Daoy (cell line): ENCODE data around the gene ZNG1C. TPM values are rescaled to one million over a fixed set of nuclear protein-coding genes. Genes with fewer than 3 reads are reported as not detected.
A peak's percentile ranks its signal among the peaks of the same experiment; 100 is the strongest.
"Not testable (repeated sequence)": the region's sequence is repeated elsewhere in the genome, so short reads cannot be mapped to it uniquely, and the experiment has no call there.

Experiments used
- DNase-seq: peaks from one replicate; pipeline ENCODE4 v3.0.0-alpha.2; 2015; ENCODE audit warnings: low read depth
- total RNA-seq: library from RNA; depleted of rRNA; stranded (reverse); fragments of >200 nt; shearing (Covaris generic); gene quantifications from 2 replicates; pipeline ENCODE4 v1.2.3, GENCODE V29; 2014; rRNA removed

Gene ZNG1C
- total RNA-seq = 32.3 and 111 TPM in 2 replicates

DNA sequence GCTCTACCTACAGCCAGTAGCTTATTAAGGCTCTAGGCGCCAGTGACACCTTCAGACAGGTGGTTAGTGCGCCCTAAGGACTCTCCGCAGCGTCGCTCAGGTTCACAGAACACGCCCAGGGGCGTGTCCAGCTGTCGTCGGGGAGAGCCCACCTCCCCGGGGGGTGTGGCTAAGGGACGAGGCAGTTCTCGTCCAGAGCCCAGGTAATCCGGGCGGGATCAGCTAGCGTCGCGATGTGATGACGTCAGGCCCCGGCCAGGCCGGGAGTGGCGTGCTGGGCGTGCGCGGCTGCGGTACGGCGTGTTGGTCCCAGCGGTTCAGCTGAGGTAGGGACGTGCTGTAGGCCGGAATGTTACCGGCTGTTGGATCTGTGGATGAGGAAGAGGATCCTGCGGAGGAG, at the start of gene ZNG1C:
Gene ZNG1C (plus strand): TSS at position 301 of the 400 bp plus-strand sequence. CDS start 49 bp downstream, at position 350.
- not testable (repeated sequence) for DNase-seq

DNA sequence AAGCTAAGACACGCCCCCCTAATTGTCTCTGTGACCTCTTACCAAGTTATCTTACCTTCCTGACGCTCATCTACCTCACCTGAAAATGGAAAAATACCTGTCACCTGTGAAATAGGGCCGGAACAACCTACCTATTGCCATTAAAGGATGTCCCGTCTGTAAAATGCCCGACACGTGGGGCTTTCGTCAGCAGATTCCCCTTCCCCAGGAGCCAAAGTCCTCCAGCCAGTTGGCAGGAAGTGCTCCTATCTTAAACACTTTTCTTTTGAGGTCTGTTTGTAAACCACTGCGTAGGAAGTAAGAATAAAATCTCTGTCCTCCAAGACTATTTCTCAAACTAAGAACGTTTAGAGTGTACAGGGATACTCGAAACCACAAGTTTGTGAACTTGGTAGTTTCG, 654 bp downstream of the ZNG1C start:
- DNase-seq = not testable (repeated sequence)

DNA sequence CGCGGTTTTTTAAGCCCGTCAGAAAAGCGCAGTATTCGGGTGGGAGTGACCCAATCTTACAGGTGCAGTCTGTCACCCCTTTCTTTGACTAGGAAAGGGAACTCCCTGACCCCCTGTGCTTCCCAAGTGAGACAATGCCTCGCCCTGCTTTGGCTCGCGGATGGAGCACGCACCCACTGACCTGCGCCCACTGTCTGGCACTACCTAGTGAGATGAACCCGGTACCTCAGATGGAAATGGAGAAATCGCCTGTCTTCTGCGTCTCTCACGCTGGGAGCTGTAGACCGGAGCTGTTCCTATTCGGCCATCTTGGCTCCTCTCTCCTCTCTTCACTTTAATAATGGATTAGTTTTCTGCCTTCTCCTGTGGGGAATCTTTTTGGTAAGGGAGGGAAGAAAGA, 39.3 kb downstream of the ZNG1C start:
- not testable (repeated sequence) for DNase-seq

DNA sequence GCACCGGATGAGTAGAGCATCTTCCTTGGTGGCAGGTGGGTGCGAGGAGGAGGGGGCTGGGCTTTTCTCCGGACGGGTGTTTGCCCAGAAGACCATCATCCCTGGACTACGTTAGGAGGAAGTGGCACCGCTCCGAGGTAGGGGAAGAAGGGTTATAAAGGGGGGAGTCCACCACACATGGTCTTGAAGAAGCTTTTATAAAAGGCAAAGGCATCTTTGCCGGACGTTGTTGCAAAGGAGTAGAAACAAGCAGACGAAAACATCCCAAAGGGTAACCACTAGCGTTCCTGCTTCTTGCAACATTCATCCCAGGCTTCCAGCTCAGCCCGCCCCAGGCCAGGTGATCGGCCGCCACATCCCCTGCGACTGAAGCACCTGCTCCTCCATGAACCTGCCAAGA, 60.8 kb downstream of the ZNG1C start, which contains the start of gene FOXD4L3:
Gene FOXD4L3 (plus strand): TSS at position 301 of the 400 bp plus-strand sequence. CDS start 85 bp downstream, at position 386.
- DNase-seq = not testable (repeated sequence)

DNA sequence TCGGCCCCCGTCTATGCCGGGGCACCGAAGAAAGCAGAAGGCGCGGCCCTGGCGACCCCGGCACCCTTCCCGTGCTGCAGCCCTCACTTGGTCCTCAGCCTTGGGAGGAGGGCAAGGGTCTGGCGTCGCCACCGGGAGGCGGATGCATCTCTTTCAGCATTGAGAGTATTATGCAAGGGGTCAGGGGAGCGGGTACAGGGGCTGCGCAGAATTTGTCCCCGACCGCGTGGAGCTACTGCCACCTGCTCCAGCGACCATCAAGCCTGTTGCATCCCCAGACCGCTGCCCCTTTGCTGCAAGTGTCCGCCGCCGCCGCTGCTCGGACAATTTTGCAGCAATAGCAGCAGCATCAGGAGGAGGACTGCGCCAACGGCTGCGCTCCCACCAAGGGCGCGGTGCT, 62.0 kb downstream of the ZNG1C start:
- not testable (repeated sequence) for DNase-seq

DNA sequence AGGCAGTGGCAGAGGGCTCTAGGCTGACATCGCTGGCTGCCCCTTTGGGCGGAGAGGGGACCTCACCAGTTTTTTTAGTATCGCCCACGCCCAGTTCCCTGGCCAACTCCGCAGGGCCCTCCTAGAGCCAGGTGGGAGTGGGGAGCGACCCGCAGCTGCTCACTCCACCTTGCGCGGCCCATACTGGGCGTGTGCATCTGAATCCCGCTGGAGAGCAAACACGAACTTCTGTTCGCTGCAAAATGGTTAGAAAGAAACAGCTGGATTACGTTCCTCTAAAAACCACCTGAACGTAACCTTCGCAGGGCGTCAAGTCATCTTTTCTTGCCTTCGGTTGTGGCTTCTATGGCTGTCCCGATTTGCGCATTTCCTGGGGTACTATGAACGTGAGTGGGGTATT, 62.4 kb downstream of the ZNG1C start:
- DNase-seq = not testable (repeated sequence)

DNA sequence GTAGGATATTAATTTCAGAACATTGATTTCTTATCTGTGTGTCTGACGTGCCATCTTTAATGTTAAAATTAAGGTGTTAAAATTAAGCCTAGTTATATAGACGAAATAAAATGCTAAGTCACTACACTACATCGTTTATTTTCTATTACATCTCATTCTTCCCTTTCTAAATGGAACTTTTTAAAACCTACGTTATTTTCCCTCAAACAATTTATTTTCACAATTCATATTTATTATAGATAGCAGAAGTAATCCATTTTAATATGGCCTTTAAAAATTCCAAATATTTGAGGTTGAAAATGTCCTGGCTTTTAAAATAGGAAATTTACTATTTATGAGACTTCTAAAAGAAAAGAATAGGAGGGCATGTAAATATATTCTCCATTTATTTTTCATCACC, 63.0 kb downstream of the ZNG1C start:
- DNase-seq = not testable (repeated sequence)

DNA sequence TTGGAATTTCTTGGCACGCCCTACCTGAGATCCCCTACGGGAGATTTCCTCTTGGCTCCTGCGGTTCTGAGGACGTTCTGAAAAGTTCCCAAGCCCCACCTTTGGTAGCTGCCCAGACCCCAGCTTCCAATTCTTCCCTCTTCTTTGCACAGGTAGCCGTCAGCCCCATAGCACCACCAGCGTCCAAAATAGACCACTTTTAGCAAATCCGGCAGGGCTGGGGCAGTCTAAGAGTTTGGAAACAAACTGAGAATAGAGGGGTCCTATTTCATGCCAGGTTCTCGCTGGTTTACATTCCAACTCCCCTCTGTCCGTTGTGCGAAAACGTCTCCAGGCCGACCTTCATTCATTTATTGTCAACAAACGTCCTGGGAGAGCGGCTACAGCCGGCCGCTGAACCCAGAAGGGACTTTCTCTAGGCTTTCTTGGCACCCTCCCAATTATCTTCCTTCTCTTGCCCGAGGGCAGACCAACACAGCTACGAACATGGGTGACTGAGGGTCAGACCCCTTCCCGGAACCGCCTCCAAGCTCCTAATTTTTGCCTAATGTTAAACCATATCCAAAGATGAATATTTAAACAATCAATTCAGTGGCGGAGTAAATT, 64.0 kb downstream of the ZNG1C start:
- DNase-seq = not testable (repeated sequence)

DNA sequence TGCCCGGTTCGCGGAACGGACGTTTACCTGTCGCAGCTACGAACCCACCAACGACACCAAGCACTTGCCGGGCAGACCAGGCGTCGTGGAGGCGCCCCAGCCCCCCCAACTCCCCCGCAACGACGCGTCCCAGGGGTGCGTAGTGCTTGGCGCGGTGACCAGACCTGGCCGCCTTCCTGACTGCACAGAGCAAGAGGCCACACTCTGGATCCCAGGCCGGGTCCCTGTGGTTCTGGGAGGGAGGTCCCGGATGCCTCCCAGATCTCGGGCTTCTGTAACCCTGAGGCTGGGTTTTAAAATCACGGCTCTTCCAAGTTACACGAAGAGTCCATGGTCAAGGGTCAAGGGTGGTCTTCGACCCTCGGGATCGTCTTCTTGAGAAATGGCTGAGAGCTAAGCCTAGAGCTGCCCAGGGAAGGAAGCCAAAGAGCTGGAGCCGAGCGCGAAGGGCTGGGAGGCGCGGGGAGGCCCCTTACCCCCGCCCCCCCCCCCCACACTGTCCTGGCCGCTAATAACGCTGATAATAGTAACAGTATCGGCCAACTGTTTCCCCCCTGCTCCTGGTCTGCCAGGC, 64.7 kb downstream of the ZNG1C start:
- DNase-seq = not testable (repeated sequence)

DNA sequence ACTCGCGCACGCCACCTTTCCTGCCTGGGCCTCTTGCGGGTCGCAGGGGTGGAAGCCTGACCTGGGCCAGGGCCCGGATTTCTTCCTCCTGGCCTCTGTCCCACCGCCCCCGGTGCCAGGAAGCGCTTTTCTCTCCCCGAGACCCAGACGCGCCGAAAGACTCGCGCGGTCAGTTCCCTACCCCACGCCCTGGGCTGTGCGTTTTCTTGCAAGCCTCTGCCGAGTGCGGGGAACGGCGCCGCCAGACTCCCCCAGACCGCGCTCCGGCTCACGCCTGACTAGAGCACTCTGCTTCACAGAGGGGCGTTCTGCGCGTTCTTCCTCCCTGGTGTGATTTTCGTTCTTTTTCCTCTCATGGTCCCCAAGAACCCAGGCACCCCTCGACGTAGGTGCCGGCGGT, 65.3 kb downstream of the ZNG1C start:
- not testable (repeated sequence) for DNase-seq

DNA sequence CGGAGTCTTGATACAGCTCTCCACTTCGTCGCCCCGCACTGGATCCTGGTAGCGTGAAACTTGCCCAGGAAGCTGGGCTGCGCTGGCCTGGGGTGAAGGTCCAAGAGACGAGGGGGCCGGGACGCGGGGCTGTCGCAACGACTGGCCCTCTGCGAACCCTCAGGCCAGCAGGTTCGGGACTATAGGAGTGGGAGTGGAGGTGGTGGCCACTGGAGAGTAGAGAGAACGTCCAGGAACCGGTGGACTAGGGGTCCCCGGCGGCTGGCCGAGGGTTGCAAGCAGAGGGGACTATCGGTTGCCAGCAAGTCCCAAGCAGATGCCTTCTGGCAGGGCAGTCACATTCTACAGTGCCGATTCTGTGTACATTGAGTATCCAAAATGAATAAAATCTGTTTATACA, 65.9 kb downstream of the ZNG1C start:
- not testable (repeated sequence) for DNase-seq

DNA sequence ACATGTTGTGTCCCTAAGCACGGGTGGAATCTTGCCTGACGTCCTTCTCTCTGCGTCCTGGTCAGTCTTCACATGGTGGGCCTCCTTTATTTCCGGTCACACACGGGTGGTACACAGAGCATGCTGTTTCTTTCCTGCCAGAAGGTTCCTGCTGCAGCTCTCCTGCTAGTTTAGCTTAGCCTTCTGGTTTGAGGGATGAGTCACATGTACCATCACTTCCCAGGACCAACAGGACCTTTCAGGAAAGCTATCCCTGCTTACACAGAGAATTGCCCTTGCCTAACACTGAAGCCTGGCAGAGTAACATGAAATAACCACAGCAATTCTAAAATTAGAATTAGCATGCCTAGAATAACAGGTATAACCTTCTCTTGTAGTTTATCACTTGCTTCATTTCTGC, 69.4 kb downstream of the ZNG1C start:
- DNase-seq = not testable (repeated sequence)

DNA sequence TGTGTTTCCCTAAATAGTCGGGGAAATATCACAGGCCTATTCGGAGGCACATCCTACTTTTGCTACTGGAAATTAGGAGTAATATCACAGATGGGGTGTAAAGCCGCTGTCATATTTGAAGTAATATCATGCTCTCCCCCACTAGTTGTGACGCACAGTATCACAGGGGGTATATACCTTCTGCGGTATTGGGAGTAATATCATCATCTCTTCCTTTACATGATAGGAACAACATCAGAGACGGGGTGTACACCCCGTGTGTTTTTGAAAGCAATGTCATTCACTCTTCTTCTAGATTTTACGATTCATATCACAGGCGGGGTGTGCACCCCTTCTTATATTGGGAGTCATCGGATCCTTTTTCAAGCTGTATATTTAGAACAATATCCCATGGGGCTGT, 76.4 kb downstream of the ZNG1C start:
- DNase-seq = not testable (repeated sequence)

DNA sequence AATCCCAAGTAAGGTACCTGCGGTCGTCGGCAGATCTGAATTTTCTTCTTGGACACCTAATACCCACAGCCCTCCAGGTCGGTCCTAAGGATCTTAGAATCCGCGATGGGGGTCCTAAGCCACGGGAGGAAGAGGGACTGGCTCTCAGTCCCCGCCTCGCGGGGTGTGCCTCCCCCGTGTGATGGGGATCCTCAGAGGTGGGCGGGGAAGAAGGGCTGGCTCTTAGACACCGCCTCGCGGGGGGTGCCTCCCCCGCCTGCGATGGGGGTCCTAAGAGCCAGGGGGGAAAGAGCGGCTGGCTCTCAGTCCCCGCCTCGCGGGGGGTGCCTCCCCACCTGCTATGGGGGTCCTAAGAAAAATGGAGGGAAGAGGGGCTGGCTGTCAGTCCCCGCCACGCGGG, 82.0 kb downstream of the ZNG1C start:
- not testable (repeated sequence) for DNase-seq

DNA sequence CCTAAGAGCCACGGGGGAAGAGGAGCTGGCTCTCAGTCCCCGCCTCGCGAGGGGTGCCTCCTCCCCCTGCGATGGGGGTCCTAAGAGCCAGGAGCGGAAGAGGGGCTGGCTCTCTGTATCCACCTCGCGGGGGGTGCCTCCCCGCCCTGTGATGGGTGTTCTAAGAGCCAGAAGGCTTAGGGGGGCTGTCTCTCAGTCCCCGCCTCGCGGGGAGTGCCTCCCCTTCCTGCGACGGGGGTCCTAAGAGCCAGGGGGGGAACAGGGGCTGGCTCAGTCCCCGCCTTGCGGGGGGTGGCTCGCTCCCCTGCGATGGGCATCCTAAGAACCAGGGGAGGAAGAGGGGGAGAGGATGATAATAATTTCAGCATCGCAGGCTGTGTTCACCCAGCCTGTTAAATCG, 82.7 kb downstream of the ZNG1C start:
- not testable (repeated sequence) for DNase-seq

DNA sequence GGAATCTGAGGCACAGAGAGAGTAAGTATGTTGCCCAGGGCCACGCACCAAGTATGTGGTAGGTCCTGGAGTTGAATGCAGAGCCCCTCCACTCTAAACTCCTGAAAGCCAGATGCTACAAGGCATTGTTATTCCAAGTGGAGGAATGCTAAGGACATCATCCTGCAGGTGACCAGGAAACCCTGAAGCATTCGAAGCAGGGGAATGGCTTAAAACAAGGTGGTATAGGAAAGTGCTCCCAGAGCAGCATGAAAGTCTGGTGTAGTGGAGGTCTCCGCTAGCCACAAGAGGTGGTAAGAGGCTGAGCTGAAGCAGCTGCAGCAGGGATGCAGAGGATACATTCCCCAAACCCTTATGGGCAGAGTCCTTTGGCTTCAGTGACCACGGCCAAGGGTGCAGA, 87.3 kb downstream of the ZNG1C start:
- DNase-seq = not testable (repeated sequence)

DNA sequence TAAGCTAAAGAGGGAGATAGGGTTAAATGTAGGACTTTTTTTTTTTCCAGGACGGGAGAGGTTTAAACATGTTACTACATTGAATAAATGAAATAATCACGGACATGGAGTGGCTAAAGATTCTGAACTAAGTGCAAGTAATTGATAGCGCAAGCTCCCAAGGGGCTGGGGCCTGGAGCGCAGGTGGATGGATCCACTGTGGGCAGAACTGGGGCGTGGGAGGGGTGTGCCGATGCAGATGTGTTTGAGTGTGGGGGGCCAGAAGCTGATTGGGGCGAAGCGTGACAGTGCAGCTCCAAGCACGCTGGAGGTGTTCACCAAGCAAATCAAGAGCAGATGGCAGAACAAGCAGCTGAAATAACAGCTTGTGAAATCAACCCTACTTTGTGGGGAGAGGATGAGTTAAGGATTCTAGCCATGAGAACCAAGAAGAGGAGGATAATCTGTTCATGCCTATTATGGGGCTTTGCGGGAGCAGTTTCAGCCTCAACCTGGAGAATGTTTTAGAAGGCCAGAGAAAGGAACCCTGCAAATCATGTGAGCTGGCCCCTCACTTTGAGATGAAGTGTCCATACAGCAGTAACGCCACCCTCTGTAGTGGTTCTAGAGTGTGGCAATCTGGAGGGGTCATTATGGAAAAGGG, 88.9 kb downstream of the ZNG1C start:
- not testable (repeated sequence) for DNase-seq

DNA sequence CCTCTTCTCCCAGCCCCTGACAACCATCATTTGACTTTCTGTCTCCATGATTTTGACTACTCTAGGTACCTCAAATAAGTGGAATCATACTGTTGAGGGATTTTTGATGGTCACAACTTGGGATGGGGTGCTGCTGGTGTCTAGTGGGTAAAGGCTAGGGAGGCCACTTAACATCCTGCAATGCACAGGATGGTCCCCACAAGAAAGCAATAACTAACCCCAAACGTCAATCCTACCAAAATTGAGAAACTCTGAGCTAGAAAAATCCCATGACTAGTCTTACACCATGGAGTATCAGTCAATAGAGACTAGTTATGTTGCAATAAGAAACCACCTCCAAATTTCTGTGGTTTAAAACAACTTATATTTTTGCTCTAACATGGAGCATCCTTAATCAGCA, 90.3 kb downstream of the ZNG1C start:
- not testable (repeated sequence) for DNase-seq

DNA sequence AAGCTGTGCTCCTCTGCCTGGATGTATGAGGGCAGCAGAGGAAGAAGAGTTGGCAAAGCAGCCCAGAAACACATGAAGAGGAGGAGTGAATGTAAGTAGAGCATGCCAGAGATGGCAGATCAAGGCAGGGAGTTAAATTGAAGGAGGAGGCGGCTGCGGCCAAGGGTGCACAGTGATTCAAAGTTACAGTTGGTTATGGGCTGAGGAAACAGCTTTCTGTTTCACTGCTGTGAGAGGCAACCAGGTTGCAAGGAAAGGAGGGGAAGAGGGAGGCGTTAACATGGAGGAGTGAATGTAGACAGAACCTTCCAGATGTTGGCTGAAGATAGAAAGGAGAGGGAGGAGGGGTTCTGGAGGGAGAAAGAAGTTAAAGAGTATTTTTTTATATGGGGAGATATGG, 94.2 kb downstream of the ZNG1C start:
- DNase-seq = not testable (repeated sequence)

DNA sequence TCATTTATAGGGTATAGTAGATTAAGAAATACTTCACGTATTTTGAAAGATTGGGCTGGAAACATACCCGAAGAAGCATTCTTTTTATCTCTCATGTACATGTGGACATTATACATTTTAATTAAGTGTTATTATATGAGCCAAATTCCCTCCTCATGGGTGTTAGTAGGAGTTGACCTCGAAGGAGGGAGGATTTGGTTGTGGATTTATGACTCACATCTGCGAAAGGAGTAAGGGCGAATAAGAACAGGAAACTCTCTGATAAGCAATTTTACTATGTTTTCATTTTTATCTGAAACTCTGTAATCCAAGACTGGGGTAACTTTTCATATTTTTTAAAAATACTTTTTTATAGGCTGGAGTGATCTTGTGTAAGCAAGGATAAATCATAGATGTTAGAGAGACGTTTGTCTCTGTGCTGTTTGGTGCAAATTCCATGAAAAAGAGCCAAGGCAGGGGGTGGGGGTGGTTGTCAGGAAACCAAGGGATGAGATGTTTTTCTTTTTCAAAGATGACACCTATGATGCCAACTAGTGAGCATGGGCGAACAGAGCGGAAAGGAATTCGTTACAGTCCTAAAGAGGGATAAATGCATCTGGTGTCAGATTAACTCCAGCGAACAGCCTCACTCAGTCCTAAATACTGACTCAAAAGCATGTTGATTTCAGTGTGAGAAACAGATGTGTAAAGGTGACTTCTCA, 95.0 kb downstream of the ZNG1C start:
- peak; percentile 15 for DNase-seq

DNA sequence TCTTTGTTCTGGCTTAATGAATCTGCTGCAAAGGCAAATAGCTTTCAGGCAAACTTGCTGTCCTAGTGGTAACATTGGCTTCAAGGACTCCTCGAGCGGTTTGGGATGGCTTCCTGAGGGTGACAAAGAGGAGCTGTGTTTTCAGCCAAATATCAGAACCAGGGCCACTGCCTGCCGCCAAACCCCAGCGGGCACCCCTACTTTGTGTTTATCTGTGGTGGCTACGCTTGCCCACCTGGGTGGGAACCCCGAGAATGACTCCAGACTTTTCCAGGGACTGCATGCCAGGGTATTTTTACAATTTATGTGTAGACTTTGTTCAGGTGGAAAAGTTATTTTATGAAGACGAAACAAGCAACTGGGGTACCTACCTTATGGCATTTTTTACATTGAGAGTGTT, 96.2 kb downstream of the ZNG1C start:
- DNase-seq = not testable (repeated sequence)
